Activated T-helper 1 cell treated with Interleukin-2 at 50 U/mL for 16 hours (primary cell): Measurements from ENCODE around the gene LIMK1.
"Not testable (repeated sequence)": the region's sequence is repeated elsewhere in the genome, so short reads cannot be mapped to it uniquely, and the experiment has no call there.

Source experiments
- DNase-seq: peaks from one replicate; pipeline ENCODE4 v3.0.0-alpha.2; 2020; ENCODE audit warnings: low read depth

Gene LIMK1

GRCh38 chr7:74126220-74126880, 42.7 kb downstream of the LIMK1 start:
- no peak for DNase-seq

GRCh38 chr7:74129887-74130286, 46.3 kb downstream of the LIMK1 start:
- no peak for DNase-seq

- no peak for DNase-seq
Measured at GRCh38 chr7:74130518-74130917, 46.9 kb downstream of the LIMK1 start.

- no peak for DNase-seq
Measured at GRCh38 chr7:74134117-74134620, 50.6 kb downstream of the LIMK1 start.

GRCh38 chr7:74138334-74138867, 54.8 kb downstream of the LIMK1 start:
- DNase-seq: no peak

GRCh38 chr7:74138945-74139843, 55.6 kb downstream of the LIMK1 start:
- DNase-seq: no peak

- no peak for DNase-seq
Measured at GRCh38 chr7:74141705-74142104, 58.1 kb downstream of the LIMK1 start.

GRCh38 chr7:74143383-74143782, 59.8 kb downstream of the LIMK1 start:
- no peak for DNase-seq

GRCh38 chr7:74148491-74148890, 64.9 kb downstream of the LIMK1 start:
- no peak for DNase-seq

GRCh38 chr7:74149071-74149470, 65.5 kb downstream of the LIMK1 start:
- no peak for DNase-seq

GRCh38 chr7:74149603-74150002, 66.0 kb downstream of the LIMK1 start:
- DNase-seq: no peak

GRCh38 chr7:74153736-74154135, 70.1 kb downstream of the LIMK1 start:
- no peak for DNase-seq

- DNase-seq: no peak
Measured at GRCh38 chr7:74155810-74156395, 72.3 kb downstream of the LIMK1 start.

- DNase-seq: no peak
Measured at GRCh38 chr7:74157605-74158004, 74.0 kb downstream of the LIMK1 start.

GRCh38 chr7:74164985-74165456, 81.4 kb downstream of the LIMK1 start:
- no peak for DNase-seq

GRCh38 chr7:74165867-74166593, 82.4 kb downstream of the LIMK1 start:
- DNase-seq: no peak

GRCh38 chr7:74167324-74167723, 83.7 kb downstream of the LIMK1 start:
- DNase-seq: not testable (repeated sequence)
